Thyroid gland (tissue), 4 donors: ENCODE data around the gene DEK.

Experiments used
- CTCF ChIP-seq, 6 experiments: fragments of 200-600 bp in 3 of 6; fragments of 450-650 bp in 3 of 6; sonication (generic) in 3 of 6; IDR thresholded peaks; one replicate each; pipeline ENCODE4 v1.5.1; 2016 to 2019; ENCODE audit warnings: antibody characterized with exemption in 6 of 6, mild to moderate bottlenecking in 2 of 6, inconsistent platforms in 1 of 6, moderate library complexity in 1 of 6
- POLR2A ChIP-seq, 2 donors: fragments of 450-650 bp; IDR thresholded peaks; one replicate each; pipeline ENCODE4 v1.6.1; 2017; ENCODE audit warnings: antibody characterized with exemption in 2 of 2, mild to moderate bottlenecking in 2 of 2, moderate library complexity in 1 of 2

DNA sequence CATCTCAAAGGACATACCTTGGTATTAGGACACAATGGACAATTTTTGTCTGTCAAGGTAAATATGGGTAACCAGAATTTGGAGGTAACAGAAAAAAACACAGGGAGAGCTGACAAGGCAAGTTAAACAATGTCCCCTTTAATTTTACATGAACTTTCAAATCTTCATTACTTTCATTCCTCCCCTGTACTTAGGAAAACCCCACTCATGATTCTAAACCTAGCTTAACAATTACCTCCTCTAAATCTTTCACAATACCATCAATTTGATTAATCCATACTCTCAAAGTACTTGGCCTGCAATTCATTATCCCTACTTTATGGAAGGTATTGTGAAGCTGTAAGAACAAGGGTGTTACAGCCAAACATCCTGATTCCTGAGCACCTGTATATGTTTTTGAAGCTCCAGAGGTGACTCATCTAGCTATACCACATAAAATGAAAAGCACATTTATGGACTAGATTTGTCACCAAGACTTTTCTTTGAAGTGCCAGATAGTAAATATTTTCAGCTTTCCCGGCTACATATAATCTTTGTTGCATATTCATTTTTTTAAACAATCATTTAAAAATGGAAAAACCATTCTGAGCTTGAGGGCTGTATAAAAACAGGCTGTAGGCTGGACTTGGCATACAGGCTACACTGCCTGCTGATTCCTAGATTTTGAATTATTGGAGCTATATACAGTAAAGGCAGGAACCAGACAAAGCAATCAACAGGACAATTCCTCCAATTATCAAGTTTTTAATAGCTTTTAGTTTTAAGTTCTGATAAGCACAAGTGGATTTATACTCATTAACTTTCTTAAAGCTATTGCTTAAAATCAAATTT is 22.9 kb downstream of the DEK start:
- TF ChIP-seq CTCF (IDR thresholded peaks at IDR 0.05) (no peak), POLR2A (IDR thresholded peaks at IDR 0.05) (no peak)
